IMR-90 (cell line): Measurements from ENCODE around the gene TEAD4. TPM values are rescaled to one million over a fixed set of nuclear protein-coding genes. Genes with fewer than 3 reads are reported as not detected.

ENCODE experiments used
- ATAC-seq: fragments of 200-7000 bp; cut with Tn5 transposase; 2 replicates; pipeline ENCODE4 v1.9.1; 2020; ENCODE audit warnings: low read depth, mild to moderate bottlenecking, moderate library complexity
- BruUV-seq: library from RNA; stranded (reverse); fragments of 400-500 nt; replicated peaks from 2 replicates; lab custom pipeline; 2021; lab: Mats Ljungman, UMichigan
- CTCF ChIA-PET: fragments of 300-600 bp; formaldehyde crosslinking; extraction: SDS; loops from one replicate; lab custom pipeline; 2021; ENCODE audit warnings: antibody characterized with exemption; lab: Yijun Ruan, JAX
- POLR2A ChIA-PET: fragments of 300-600 bp; sonication (Branson Sonifier 250); formaldehyde crosslinking; loops from one replicate; lab custom pipeline; 2022; ENCODE audit warnings: antibody characterized with exemption; ENCODE audit not compliant: unreplicated experiment; lab: Charles Lee
- DNase-seq: peaks from one replicate; pipeline ENCODE4 v3.0.0; 2013
- H2AFZ ChIP-seq: replicated peaks from 2 replicates; pipeline ENCODE3; 2013; ENCODE audit warnings: low read length, mild to moderate bottlenecking; ENCODE audit not compliant: poor library complexity
- H2AK5ac ChIP-seq: 2 replicates; pipeline ENCODE4 v1.6.1; 2013; ENCODE audit warnings: low read depth, low read length, inconsistent platforms
- H2AK9ac ChIP-seq: replicated peaks from 2 replicates; pipeline ENCODE3; 2013; ENCODE audit warnings: mild to moderate bottlenecking, low read depth, low read length, moderate library complexity; ENCODE audit not compliant: poor library complexity
- H2BK120ac ChIP-seq: 2 replicates; pipeline ENCODE4 v1.6.1; 2013; ENCODE audit warnings: low read depth, low read length, inconsistent platforms
- H2BK15ac ChIP-seq: 3 replicates; pipeline ENCODE4 v1.6.1; 2013; ENCODE audit warnings: low read depth, low read length, inconsistent platforms
- H2BK20ac ChIP-seq: 2 replicates; pipeline ENCODE4 v1.6.1; 2013; ENCODE audit warnings: low read depth, mild to moderate bottlenecking, inconsistent platforms, low read length, moderate library complexity
- H2BK5ac ChIP-seq: 2 replicates; pipeline ENCODE4 v1.6.1; 2013; ENCODE audit warnings: mild to moderate bottlenecking, low read depth, low read length, inconsistent platforms; ENCODE audit not compliant: poor library complexity, severe bottlenecking
- H3K14ac ChIP-seq: replicated peaks from 2 replicates; pipeline ENCODE4 v1.6.1; 2013; ENCODE audit warnings: low read depth, low read length, inconsistent platforms
- H3K18ac ChIP-seq: 2 replicates; pipeline ENCODE4 v1.6.1; 2013; ENCODE audit warnings: low read depth, low read length, control low read depth
- H3K23ac ChIP-seq: 2 replicates; pipeline ENCODE4 v1.6.1; 2013; ENCODE audit warnings: low read depth, low read length, inconsistent platforms
- H3K27ac ChIP-seq: 2 replicates; pipeline ENCODE4 v1.5.1; 2013; ENCODE audit warnings: mild to moderate bottlenecking, control low read depth, low read length; ENCODE audit not compliant: insufficient read depth
- H3K27me3 ChIP-seq: 2 replicates; pipeline ENCODE4 v1.6.1; 2013; ENCODE audit warnings: low read length; ENCODE audit not compliant: control insufficient read depth, insufficient read depth
- H3K36me3 ChIP-seq: 2 replicates; pipeline ENCODE4 v1.6.1; 2013; ENCODE audit warnings: low read length, mixed read lengths; ENCODE audit not compliant: control insufficient read depth, insufficient read depth
- H3K4ac ChIP-seq: 2 replicates; pipeline ENCODE4 v1.6.1; 2013; ENCODE audit warnings: low read depth, low read length, inconsistent platforms
- H3K4me1 ChIP-seq: 2 replicates; pipeline ENCODE4 v1.6.1; 2013; ENCODE audit warnings: low read length, mixed read lengths; ENCODE audit not compliant: control insufficient read depth, insufficient read depth
- H3K4me2 ChIP-seq: 2 replicates; pipeline ENCODE4 v1.6.1; 2013; ENCODE audit warnings: low read depth, mild to moderate bottlenecking, control low read depth, low read length, moderate library complexity
- H3K4me3 ChIP-seq: 2 replicates; pipeline ENCODE4 v1.5.1; 2013; ENCODE audit warnings: low read depth, mild to moderate bottlenecking, control low read depth, low read length, moderate library complexity; ENCODE audit not compliant: insufficient read depth
- H3K56ac ChIP-seq: 2 replicates; pipeline ENCODE4 v1.6.1; 2013; ENCODE audit warnings: low read length, inconsistent platforms; ENCODE audit not compliant: insufficient read depth; ENCODE audit errors: extremely low read depth
- H3K79me1 ChIP-seq, 2 experiments: 2 replicates each; pipeline ENCODE4 v1.6.1; 2013; ENCODE audit warnings: low read length in 2 of 2, inconsistent platforms in 1 of 2, low read depth in 1 of 2
- H3K9ac ChIP-seq: 2 replicates; pipeline ENCODE4 v1.6.1; 2013; ENCODE audit warnings: low read depth, low read length, control low read depth
- H3K9me1 ChIP-seq: 2 replicates; pipeline ENCODE4 v1.6.1; 2013; ENCODE audit warnings: low read length, inconsistent platforms; ENCODE audit not compliant: insufficient read depth
- H3K9me3 ChIP-seq: 2 replicates; pipeline ENCODE4 v1.6.1; 2013; ENCODE audit warnings: low read length; ENCODE audit not compliant: control insufficient read depth, insufficient read depth
- H4K20me1 ChIP-seq: 2 replicates; pipeline ENCODE4 v1.6.1; 2013; ENCODE audit warnings: low read length, inconsistent platforms; ENCODE audit not compliant: insufficient read depth
- H4K5ac ChIP-seq: 2 replicates; pipeline ENCODE4 v1.6.1; 2013; ENCODE audit warnings: mild to moderate bottlenecking, low read depth, low read length, control low read depth
- H4K8ac ChIP-seq, 2 experiments: 2 replicates each; pipeline ENCODE4 v1.6.1; 2013; ENCODE audit warnings: low read depth in 2 of 2, low read length in 2 of 2, control low read depth in 1 of 2, inconsistent platforms in 1 of 2
- H4K91ac ChIP-seq: 2 replicates; pipeline ENCODE4 v1.6.1; 2013; ENCODE audit warnings: low read depth, low read length, inconsistent platforms; ENCODE audit not compliant: insufficient read depth
- BHLHE40 ChIP-seq: fragments of 150-350 bp; IDR thresholded peaks from 2 replicates; pipeline ENCODE4 v1.6.1; 2016; ENCODE audit warnings: mild to moderate bottlenecking, low read depth, low read length
- CHD1 ChIP-seq: IDR thresholded peaks from 2 replicates; pipeline ENCODE4 v1.6.1; 2012; ENCODE audit warnings: low read depth, low read length, improper control_type of control experiment
- ELK1 ChIP-seq: fragments of 150-350 bp; IDR thresholded peaks from 2 replicates; pipeline ENCODE4 v1.6.1; 2016; ENCODE audit warnings: low read depth, mild to moderate bottlenecking, low read length, moderate library complexity, borderline replicate concordance
- FOS ChIP-seq: fragments of 150-350 bp; IDR thresholded peaks from 2 replicates; pipeline ENCODE4 v1.6.1; 2016; ENCODE audit warnings: low read depth, low read length
- MAFK ChIP-seq: IDR thresholded peaks from 2 replicates; pipeline ENCODE4 v1.6.1; 2012; ENCODE audit warnings: low read depth, low read length, improper control_type of control experiment
- MXI1 ChIP-seq: IDR thresholded peaks from 2 replicates; pipeline ENCODE4 v1.6.1; 2012; ENCODE audit warnings: low read depth, mild to moderate bottlenecking, low read length, moderate library complexity, borderline replicate concordance
- NFE2L2 ChIP-seq: fragments of 150-350 bp; IDR thresholded peaks from 2 replicates; pipeline ENCODE4 v1.6.1; 2016; ENCODE audit warnings: low read depth, mild to moderate bottlenecking, low read length
- RFX5 ChIP-seq: IDR thresholded peaks from 2 replicates; pipeline ENCODE4 v1.8.0; 2012; ENCODE audit warnings: low read depth, mild to moderate bottlenecking, low read length, moderate library complexity
- SMC3 ChIP-seq: fragments of 150-350 bp; IDR thresholded peaks from 2 replicates; pipeline ENCODE4 v1.6.1; 2016; ENCODE audit warnings: low read depth, mild to moderate bottlenecking, antibody characterized with exemption, low read length, moderate library complexity
- WGBS, 2 experiments: methylation state at CpG; one replicate each; pipeline versions ENCODE4 v1.1.5 to v1.1.7; 2013; ENCODE audit warnings: missing lambda C conversion rate in 2 of 2; ENCODE audit not compliant: insufficient read length in 1 of 2; ENCODE audit errors: extremely low coverage in 2 of 2; 5-methylcytosine and 5-hydroxymethylcytosine counted together
- dilution Hi-C: fragments of 300-500 bp; cut with HindIII; formaldehyde crosslinking; loops from one replicate; pipeline ENCODE4 v1.14.3; 2018; ENCODE audit warnings: low sequenced_read_pairs; ENCODE audit not compliant: unreplicated experiment
- in situ Hi-C: fragments of 300-500 bp; cut with MboI; formaldehyde crosslinking; loops from 3 replicates; pipeline ENCODE4 v1.14.3; 2019; ENCODE audit warnings: low sequenced_read_pairs, inconsistent platforms, mixed read lengths
- intact Hi-C: fragments of 100-400 bp; cut with micrococcal nuclease; formaldehyde crosslinking; loops from 2 replicates; pipeline ENCODE4 v1.10.0; 2022
- polyA plus RNA-seq, 3 experiments: library from polyadenylated mRNA; depleted of rRNA; stranded (reverse); fragments of >200 nt; gene quantifications; 2 replicates each; pipeline ENCODE4 v1.2.3, GENCODE V29; 2012; ENCODE audit warnings: low replicate concordance in 1 of 3
- total RNA-seq: library from RNA; depleted of rRNA; stranded (reverse); fragments of >200 nt; gene quantifications from 2 replicates; pipeline ENCODE4 v1.2.3, GENCODE V29; 2012

The TEAD4 gene
- total and polyA plus RNA-seq, 2 of the 4 experiments (the other 2 are of a cell fraction), result 8.8 to 24.9 TPM

DNA sequence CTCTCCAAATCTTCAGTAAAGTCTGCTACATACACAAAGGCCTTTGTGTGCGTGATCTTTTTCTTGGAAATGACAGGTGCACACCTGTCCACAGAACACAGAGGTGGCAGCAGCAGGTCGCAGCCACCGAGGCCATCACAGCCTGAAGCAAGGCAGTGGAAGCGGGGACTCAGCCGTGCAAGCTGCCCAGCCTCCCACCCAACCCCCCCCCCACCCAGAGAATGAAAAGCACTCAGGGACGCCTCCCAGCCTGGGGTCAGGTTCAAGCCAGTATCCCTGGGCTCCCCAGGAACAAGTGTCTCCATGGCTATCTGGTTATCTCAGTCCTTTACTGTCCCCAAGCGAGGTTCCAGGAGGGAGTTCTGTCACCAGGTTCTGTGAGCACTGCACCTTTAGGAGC, 86.8 kb downstream of the TEAD4 start:
- Histone ChIP-seq H4K8ac (no peak overlapping the region), H2BK120ac (no peak overlapping the region), H3K4me3 (no peak overlapping the region), H3K56ac (no peak overlapping the region), H3K4ac (no peak overlapping the region), H2BK5ac (no peak overlapping the region), H3K4me2 (no peak overlapping the region), H3K18ac (no peak overlapping the region), H3K27ac (no peak overlapping the region), H3K36me3 (peaks cover 1% of the 10 kb centered on the region; the same call in 1 of the 2 replicates), H3K4me1 (no peaks in the 10 kb centered on the region), H3K23ac (no peak overlapping the region), H3K9ac (no peak overlapping the region), H4K91ac (no peak overlapping the region), H2AK9ac (no peak overlapping the region), H3K79me1 (no peaks in the 10 kb centered on the region), H3K27me3 (peaks cover 13% of the 10 kb centered on the region; the same call in 1 of the 2 replicates), H3K14ac (0 out of 2 replicates have a peak overlapping the region, but pooled peaks have one; percentile 76), H4K20me1 (peaks cover 8% of the 10 kb centered on the region; the same call in 1 of the 2 replicates), H3K9me1 (peaks cover 5% of the 10 kb centered on the region), H2AK5ac (no peak overlapping the region), H2BK20ac (no peak overlapping the region), H2AFZ (no peak overlapping the region), H2BK15ac (no peak overlapping the region), H4K5ac (no peak overlapping the region), H3K9me3 (no peaks in the 10 kb centered on the region)
- dilution Hi-C loops (no loop called here), in situ Hi-C loops (no loop called here), intact Hi-C loops (no loop called here)
- DNase-seq, result no peak
- ChIA-PET CTCF (interaction anchor here (0.6 kb wide), 1 partner anchor 1109 kb away, joined by 3 read pairs; no protein-coding TSS in a partner anchor), POLR2A (no interaction called here)
- TF ChIP-seq MAFK, result no peak
- TF ChIP-seq BHLHE40, result no peak
- TF ChIP-seq MXI1, result no peak
- TF ChIP-seq NFE2L2, result no peak
- TF ChIP-seq FOS, result no peak
- no peak for TF ChIP-seq ELK1
- no peak for TF ChIP-seq SMC3
- TF ChIP-seq CHD1, result no peak
- no peak for TF ChIP-seq RFX5
- no CpG with 5 or more reads among the region's 7 CpGs for WGBS, 2 experiments
- BruUV-seq, result no TSS peak
- no peak for ATAC-seq
